ENCODE measurements around the gene SPATA22.

DNA sequence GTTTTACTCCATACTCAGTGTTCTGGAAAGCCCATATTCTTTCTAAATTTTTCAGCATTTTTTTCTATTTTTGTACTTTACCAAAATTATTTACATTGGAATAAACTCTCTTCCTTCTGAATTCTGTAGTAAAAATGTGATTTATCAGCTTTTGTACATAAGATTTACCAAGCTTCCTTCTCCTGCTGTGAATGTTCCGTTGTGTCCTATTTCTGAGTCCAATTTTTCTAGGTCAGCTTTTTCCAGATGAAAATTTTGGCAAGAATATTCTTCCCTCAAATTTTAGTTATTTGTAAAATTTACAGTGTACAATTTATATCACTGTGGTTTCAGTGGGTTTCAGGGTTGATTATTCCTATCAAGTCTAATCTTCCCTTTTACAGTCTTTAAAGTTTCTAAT is 31.7 kb upstream of the SPATA22 start:
- TF ChIP-seq FOXP2 (optimal IDR thresholded peaks at IDR 0.05; ENCODE audit: borderline replicate concordance, extremely low read depth, extremely low read length, insufficient read depth) (no peak), SIN3A (IDR thresholded peaks at IDR 0.05; ENCODE audit: borderline replicate concordance, insufficient read depth, low read length) (no peak)

Data from PFSK-1 (cell line).